Activated CD8-positive, alpha-beta memory T cell treated with anti-CD3 and anti-CD28 coated beads, Interleukin-2, amount 50 U/mL, for 4 hours (primary cell): ENCODE measurements around the gene XPC.
"Not testable (repeated sequence)": the region's sequence is repeated elsewhere in the genome, so short reads cannot be mapped to it uniquely, and the experiment has no call there.

Experiments used
- DNase-seq: peaks from one replicate; pipeline ENCODE4 v3.0.0-alpha.2; 2020

Gene XPC

GRCh38 chr3:14117468-14118399 is 60.7 kb downstream of the XPC start:
- DNase-seq, result no peak

DNA sequence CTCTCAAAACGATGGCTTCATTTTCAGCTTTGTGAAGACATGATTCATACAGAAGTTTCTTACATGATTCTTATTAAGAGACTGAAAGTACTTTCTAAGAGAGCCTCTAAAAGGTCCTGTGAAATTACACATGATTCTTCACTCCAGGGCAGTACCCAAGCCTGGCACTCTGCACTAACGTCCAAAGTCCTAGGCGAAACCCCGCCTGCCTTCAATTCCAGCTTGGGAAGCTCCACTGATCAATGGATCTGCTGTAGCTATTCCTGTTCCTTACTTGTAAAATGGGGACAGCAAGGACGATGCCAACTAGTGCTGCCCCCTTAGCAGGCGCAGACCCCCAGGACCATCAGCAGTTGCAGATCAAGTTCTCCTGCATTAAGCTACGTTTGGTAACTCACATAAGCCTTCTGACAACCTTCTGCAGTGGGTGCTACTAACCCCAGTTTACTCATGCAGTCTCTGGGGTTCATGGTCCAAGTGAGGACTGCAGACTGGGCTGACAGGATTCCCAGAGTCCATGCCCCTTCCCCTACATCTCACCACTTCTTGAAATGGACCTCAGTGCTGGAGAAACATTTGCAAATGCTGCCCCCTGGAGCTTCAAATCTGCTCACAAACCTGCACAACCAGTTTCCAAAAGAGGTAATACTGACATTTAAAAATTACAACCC is 64.3 kb downstream of the XPC start:
- DNase-seq, result no peak

DNA sequence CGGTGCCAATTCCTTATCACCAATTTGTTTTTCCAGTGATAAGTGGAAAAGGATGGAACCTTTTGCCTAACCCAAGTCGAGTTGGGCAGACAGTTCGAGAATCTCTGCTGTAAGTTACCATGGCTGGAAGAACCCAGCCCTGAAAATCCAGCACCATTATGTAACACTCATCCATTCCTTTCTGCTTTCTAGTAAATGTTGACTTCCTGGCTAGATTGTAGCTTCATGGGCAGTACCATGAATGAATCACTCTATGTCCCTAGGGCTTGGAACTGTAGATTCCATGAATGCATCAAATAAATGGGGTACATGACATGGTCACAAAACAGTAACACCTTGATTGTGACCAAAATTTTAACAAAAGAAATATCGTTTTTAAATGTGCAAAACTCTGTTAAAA is 67.7 kb downstream of the XPC start:
- no peak for DNase-seq

DNA sequence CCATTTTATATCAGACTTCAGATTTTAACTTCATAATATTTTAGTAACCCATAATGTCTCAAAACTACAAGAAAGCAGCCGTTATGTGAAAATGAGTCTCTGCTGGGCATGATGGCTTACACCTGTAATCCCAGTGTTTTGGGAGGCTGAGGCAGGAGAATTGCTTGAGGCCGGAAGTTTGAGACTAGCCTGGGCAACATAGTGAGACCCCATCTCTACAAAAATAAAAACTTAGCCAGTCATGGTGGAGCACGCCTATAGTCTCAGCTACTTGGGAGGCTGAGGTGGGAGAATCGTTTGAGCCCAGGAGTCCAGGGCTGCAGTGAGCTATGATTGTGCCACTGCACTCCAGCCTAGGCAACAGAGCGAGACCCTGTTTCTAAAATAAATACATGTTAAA is 68.6 kb downstream of the XPC start:
- DNase-seq, result not testable (repeated sequence)

- no peak for DNase-seq
These were observed 80.6 kb downstream of the XPC start for GRCh38 chr3:14097616-14098391.

DNA sequence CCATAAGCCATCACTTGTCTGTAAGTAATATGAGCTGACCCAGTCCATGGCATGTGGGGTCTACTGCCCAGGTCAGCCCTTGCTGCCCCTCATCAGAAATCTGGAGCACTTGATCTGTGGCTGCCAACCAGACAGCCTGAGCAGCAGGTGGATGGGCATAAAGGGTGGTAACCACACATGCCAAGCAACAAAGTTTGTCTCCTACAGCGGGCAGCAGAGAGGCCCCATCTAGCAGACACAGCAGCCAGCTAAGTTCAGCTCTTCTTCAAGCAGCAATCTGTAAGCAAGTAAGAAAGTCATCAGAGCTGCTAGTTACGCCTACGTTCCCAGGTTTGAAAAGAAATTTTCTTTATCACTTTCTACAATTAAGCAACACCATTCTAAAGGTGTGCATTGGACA is 81.7 kb downstream of the XPC start:
- no peak for DNase-seq
